GM18519 (cell line): Measurements from ENCODE around the gene MMP28.

Experiments
- ATAC-seq: cut with Tn5 transposase; IDR thresholded peaks from one replicate; pipeline ENCODE4 v1.9.1; 2021; ENCODE audit warnings: mild to moderate bottlenecking, moderate library complexity; ENCODE audit not compliant: unreplicated experiment, low FRiP score

MMP28 gene

DNA sequence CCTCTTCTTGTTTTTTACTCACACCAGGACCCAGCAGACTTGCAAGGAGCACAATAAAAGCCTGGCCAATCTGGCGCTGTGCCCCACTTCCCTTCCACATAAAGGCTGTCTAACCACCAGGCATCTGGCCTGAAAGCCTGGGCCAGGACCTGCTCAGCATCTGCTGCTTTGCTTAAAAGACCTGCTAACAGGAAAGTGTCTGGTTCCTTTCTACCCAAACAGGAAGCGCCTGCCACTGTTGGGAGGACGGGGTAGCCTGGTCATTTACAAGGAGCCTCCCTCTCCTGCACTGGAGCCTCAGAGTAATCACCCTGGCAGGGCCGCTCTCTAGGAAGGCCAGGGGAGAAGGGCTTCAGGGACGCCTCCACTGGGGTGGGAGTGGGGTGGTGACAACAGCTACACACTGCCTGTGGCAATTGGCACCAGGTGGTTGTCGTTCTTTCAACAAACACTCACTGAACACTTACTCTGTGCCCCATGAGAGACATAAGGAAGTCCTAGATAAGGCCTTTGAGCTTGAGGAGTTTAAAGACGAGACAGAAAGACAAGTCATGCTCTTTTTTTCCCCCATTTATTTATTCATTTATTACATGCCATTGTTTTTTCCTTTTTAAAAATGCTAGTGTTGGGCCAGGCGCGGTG lies 6.3 kb upstream of the MMP28 start:
- ATAC-seq = no peak

DNA sequence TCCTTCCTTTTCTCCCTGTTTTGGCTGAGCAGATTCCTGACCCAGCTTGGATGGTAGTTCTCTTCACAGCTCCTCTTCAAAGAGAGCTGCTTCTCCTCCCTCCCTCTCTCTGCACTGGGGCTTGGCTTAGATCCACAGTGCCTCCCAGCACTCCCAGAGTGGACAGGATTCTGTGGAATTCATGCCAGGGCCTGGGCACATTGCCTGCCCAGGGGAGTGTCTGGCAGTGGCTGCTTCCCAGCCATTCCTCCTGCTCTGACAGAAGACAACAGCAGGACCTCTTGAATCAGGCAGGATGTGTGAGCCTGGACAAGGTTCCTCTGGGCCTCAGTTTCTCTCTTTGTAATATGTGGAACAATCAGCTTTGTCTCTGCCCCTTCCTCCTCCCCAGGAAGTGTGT lies 4.5 kb upstream of the MMP28 start:
- no peak for ATAC-seq

DNA sequence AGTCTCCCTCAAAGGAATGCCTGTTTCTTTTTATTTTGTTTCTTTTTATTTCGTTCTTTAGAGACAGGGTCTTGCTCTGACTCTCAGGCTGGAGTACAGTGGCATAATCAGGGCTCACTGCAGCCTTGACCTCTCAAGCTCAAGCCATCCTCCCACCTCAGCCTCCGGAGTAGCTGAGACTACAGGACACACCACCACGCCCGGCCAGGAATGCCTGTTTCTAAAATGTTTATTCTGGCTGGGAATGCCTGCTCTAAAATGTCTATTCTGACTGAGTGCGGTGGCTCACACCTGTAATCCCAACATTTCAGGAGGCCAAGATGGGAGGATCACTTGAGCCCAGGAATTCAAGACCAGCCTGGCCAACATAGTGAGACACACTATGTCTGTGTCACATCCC lies 2.5 kb upstream of the MMP28 start:
- ATAC-seq = no peak

DNA sequence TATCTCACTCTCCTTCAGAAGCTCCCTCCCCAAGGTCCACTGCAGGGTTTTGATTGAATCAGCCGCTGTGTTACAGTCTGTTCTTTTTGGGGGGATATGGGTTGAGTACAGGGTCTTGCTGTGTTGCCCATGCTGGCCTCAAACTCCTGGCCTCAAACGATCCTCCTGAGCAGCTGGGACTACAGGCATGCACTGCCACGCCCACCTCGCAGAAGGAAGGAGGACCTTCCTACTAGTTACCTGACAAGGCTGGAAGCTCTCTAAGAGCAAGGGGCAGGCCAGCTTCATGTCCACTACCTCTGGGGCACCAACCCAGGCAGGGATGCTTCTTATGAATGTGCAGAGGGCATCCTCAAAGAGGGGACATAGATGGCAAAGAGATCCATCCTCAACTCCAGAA lies 1.9 kb upstream of the MMP28 start:
- no peak for ATAC-seq

DNA sequence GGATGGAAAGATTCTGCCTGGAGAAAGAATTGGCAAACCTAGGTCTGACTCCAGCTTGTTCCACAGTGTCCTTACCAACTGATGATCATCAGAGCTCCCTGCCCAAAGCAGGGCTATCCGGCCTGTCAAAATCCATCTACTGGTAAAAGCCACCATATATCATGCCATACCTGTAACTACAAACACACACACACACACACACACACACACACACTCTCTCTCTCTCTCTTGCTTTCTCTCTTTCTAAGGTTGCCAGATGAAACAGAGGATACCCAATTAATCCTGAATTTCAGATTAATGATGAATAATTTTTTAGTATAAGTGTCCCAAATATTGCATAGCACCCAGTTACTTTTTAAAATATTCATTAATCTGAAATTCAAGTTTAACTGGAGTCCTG lies 1.5 kb upstream of the MMP28 start:
- ATAC-seq = no peak

DNA sequence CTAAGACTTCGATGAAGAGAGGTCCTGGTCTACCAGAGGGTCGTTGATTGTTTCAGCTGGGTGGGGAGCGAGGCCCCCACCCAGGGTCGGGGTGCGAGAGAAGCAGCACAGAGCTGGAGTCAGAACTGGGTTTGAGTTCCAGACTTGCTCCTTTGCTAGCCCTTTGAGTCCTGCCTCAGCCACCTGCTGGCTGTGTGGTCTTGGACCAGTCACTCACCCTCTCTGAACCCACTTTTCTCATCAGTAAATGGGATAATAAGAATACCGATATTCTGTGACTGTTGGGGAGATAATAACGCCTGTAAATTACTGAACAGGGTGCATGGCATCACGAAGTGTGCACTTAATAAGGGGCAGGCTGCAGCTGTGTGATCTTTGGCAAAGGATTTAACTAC lies 427 bp upstream of the MMP28 start:
- ATAC-seq = no peak

DNA sequence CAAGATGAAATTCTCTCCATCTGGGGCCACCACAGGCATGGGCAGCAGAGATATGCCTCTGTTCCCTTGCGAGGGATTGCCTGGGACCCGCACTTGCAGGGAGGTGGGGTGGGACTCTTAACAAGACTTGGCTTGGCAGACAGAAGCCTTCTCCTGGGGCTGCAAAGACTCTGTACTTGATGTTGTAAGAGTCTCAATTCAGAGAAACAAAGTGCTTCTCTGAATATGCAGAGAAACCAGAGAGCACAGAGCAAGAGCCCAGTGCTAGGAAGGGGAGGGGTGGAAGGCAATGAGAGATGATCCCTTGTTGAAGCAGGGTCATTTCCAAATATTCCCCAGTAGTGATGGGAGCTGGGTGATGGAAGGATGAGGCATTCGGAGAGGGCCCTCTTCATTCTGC lies 2.2 kb downstream of the MMP28 start:
- no peak for ATAC-seq

DNA sequence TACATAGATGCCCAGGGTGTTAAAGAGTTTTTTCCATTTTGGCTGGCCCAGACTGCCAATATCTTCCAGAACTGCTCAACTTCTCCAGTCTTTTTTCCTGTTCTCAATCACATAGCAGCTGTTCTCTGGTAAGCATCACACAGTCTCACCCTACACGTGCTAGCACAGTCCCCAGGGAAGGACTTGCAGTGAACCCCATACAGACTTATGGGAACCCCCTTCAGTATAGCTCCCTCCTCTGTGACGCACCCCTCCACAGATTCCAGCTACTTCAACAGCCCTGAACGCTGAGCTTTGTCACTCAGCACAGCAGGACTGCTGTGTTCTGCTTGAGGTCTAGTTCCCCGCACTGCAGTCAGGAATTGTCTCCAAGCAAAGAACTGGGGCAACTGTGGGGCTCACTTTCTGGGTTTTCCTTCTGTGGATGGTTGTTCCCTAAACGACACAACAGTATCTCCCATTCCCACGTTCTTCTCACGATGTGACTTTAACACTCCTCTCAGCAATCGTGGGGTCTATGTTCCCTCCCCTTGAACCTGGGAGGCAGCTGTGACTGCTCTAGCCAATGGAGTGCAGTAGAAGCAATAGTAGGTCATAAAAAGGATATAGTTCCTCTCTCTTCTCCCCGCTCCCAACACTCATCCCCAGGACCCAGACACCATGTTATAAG lies 3.6 kb downstream of the MMP28 start:
- ATAC-seq = no peak

DNA sequence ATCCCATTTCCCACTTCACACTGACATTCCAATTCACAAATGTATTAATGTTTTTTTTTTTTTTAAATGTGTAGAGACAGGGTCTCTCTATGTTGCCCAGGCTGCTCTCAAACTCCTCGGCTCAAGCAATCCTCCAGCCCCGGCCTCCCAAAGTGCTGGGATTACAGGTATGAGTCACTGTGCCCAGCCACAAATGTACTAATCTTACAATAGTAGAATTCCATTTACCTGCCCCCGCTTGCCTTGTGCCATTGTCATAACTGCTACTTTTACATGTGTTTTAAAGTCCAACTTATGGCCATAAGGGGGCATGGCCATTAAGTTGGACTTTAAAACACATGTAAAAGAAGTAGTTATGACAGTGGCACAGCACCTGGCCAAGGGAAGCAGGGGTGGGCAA lies 4.6 kb downstream of the MMP28 start:
- no peak for ATAC-seq

DNA sequence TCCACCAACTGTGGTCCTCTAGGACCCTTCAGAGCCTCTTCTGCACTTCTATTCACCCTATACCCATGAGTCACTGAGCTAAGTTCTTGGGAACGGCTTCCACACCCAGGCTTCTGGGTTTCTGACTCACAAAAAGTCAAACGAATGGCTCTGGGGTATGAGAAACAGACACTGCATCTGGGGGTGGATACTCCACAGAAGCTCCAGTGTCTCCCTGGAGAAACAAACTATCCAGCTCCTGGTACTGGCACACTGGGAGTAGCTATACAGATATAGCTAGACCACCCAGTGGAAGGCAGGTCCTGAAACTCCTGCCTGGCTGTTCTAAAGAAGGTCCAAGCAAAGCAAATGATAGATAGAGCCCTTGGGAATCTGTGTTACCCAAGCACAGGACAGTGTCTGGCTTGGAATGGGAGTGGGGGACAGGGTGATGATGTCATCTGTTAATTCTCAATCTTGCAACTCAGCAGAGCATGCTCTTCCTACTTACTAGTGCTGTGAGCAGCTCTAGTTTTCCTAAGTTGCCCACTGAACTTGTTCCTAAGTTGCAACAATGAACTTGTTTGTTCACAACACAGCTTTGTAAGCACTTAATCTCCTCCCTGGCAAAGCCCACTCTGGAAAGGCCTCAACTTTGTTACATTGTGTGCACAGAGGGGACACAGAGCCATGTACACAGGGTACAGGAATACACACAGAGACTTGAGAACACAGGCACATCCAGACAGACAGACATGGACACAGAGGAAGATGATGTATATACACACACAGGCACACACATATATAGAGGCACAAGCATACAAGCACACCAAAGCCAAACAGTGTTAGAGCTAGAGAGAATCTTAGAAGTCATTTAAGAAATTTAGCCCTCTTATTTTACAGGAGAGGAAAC lies 6.7 kb downstream of the MMP28 start:
- ATAC-seq = no peak

DNA sequence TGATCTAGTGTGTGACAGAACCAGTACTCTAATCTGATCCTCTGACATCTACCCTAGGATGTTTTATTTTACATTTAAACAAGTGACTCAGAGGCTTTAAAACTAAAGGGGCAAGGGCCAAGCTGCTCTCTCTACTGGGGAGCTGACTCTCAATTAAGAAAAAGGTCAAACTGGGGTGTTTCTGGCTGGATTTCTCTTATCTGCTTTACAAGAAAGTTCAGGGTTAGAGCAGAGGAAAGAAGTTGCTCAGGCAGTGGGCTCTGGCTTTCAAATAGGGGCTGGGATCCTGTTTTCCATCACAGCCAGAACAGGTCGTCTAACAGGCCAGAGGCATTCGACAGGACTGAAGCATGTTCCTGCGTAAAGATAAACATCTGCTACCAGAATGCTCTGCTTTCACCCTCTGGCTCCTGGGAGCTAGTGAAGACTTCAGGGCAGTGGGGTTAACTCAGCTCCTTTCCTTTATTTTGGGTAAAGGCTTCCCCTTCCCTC lies 8.5 kb downstream of the MMP28 start:
- ATAC-seq = no peak

DNA sequence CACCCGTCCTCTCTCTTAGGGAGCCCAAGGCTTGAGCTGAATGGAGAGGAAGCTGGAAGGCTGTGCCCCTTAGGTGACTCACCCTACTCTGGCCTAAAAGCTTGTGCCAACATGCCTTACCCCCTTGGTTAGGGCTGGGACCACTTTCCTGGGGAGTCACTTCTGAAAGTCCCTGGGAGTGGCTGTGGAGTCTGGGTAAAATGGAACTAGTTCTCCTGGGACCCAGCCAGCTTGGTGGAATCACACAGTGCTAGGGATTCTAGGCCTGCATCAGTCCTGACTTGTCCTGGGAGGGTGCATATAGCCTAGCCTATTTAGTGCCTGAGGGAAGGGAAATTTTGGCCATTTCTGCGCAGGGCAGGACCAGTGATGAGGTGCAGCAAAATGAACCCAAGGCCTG lies 10.5 kb downstream of the MMP28 start:
- ATAC-seq = no peak

DNA sequence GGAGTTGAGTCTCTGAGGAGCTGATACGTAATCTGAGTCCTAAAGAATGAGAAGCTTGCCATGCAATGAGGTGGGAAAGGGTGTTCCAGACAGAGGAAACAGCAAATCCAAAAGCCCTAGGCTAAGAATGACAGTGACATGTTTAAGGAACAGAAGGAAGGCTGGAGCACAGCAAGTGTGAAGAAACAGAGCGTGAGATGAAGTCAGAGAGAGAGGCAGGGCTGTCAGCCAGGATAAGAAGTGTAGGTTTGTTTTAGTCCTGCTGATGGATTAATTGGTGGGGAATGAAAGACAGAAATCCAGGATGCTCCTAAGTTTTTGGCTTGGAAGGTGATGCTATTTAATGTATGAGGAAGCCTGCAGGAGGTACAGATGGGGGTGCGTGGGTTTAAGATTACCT lies 14.5 kb downstream of the MMP28 start:
- ATAC-seq = no peak

DNA sequence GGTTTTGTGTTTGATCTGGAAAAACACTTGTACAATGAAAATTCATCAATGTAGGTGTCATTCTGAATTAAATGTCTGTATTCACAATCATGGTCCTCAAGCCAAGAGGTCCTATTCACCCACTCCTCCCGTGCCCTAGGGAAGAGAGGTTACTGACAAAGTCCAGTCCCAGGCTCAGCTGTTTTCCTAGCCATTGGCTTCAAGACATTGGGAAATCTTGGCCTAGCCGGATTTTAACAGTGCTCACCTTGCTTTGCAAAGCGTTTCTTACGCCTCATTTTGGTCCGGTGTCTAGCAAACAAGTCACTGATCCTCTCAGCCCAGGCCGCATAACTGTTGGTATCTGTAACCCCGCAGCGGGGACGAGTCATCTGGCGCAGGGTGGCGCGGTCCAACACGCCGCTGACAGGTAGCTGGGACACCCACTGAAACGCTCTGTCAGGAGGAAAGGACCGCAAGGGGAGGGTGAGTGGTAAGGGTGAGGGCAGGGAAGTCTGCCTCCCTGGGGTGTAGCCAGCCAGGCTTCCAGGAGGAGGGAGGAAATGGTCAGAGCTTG lies 16.7 kb downstream of the MMP28 start:
- no peak for ATAC-seq

DNA sequence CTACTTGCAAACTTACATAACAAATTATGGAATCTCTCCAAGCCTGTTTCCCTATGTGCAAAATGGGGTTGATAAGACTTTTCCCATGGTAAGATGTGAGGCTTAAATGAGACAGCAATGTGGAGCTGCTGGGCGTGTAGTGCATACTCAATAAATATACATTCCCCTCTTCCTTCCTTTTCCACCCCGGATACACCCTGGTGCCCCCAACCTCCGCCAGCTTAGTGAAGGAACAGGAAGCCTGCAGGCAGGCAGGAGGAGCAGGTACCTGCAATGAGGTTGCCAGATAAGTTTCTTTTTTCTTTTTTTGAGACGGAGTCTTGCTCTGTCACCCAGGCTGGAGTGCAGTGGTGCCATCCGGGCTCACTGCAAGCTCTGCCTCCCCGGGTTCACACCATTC lies 19.9 kb downstream of the MMP28 start:
- no peak for ATAC-seq

DNA sequence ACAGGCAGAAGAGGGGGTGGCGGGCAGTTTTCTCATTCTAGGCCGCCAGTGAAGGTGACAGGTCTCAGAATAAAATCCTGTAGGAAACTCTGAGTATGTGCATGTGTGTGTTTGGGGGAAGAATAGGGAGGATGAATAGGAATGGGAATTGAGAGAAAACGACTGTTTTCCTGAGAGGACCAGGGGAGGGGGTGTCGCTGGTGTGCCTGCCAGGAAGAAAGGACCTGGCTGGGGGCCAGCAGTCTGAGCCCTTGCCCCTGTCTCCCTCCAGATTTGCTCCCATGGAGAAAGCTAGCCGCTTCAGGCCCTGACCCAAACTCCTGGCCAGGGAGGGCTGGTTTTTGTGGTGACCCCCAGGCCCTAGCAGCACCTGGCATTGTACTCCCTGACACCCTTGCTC lies 20.4 kb downstream of the MMP28 start:
- ATAC-seq = no peak

DNA sequence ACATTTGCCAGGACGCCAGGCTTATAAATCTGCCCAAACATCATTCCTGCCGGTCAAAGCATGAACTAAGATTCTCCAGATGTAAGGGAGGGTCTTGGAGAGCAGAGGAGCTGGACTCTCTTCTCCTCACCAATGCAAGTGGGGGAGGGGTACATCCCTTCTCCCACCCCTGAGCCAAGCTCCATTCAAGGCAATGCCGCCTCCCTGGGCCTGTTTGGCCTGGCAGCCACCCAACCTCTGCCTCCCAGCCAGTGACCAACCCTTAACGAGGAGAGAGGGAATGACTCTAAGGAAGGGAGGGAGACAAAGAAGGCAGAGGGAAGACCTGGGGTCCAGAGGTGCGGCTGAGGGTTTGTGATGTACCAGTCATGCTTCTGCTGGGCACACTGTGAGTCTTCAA lies 20.9 kb downstream of the MMP28 start:
- no peak for ATAC-seq

DNA sequence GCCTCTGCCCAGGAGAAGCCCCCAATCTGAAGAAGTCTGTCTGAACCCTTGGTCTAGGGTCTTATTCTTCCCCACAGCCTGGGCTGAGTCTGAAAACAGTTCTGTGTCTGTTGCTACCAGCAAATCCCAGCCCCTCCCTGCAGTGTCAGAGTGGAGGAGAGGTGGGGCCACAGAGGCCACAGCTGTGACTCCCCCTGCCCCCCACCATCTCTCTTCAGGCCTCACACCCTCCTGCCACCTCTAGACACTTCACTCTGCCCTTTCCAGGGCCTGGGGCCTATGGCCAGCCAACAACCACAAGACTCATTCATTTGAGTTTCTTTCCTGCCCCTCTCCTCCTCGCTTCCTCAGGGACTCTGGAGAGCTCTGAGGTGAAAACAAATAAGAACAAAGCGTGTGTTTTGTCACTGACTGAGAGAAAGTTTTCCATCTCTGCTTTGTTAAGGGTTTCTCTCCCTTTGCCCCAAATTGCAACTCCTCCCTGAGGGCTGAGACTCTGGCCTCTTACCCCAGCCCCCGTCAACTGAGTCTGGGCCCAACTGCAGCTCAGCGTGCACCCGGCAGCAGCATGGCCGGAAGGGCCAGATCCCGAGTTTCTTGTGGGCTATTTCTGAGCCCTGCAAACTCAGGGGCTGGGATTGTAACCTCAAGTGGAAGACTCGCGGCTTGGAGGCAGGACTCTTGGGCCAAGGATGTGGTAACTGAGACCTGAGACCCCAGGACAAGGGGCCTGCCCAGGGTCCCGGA lies 21.6 kb downstream of the MMP28 start:
- ATAC-seq = no peak

DNA sequence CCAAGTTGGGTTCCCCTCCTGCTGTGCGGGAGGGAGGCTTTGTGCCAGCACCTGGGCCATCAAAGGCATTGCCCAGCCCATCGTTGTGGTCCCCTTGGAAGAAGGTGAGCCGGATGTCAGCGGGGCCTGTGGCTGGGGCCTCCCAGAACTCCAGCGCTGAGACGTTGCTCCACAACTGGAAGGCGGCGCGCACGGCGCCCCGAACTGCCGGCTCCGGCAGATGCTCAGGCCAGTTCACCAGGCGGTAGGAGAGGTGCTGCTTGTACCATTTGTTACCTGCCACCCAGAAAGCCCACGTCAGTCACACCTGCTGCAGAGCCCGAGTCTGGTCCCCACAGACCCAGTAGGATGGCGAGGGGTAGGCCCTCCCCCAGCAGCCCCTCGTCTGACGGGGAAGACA lies 22.3 kb downstream of the MMP28 start:
- ATAC-seq = no peak

DNA sequence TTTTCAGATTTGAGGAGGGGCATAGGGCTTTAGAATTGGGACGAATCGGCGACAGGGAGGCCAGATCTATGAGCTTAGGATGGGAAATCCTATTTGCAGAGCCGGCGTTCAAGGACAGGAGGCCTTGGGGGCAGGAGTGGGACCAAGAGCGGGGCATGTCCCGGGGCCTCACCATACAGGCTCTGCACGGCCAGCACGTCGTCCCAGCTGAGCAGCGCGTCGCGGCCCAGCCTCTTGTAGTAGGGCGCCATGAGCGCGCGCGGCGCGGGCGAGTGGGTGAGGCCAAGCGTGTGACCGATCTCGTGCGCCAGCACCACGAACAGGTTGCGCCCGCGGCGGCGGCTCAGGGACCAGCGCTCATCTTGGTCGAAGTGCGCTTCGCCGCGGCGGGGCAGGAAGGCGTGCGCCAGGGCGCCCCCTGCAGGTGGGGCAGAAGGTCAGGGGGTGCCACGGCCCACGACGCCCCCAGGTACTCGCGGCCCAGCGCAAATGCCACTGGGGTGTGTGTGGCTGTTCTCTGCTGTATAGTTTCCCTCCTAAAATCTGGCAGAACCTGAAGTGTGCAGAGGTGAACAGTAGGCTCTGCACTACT lies 25.4 kb downstream of the MMP28 start:
- ATAC-seq = no peak
